ENCODE measurements around the gene THAP2.

GRCh38 chr12:71684081-71684480 lies 20.0 kb downstream of the THAP2 start:
- TF ChIP-seq POLR2A (IDR thresholded peaks at IDR 0.05) (no peak), CTCF (IDR thresholded peaks at IDR 0.05) (no peak)

Data from lower leg skin (tissue), 3 donors.